ENCODE results near the gene ZNF205. TPM values are rescaled to one million over a fixed set of nuclear protein-coding genes. Genes with fewer than 3 reads are reported as not detected.

The ZNF205 gene
- total and polyA plus RNA-seq, 2 experiments from 2014 or later = 16.6 to 29.1 TPM

DNA sequence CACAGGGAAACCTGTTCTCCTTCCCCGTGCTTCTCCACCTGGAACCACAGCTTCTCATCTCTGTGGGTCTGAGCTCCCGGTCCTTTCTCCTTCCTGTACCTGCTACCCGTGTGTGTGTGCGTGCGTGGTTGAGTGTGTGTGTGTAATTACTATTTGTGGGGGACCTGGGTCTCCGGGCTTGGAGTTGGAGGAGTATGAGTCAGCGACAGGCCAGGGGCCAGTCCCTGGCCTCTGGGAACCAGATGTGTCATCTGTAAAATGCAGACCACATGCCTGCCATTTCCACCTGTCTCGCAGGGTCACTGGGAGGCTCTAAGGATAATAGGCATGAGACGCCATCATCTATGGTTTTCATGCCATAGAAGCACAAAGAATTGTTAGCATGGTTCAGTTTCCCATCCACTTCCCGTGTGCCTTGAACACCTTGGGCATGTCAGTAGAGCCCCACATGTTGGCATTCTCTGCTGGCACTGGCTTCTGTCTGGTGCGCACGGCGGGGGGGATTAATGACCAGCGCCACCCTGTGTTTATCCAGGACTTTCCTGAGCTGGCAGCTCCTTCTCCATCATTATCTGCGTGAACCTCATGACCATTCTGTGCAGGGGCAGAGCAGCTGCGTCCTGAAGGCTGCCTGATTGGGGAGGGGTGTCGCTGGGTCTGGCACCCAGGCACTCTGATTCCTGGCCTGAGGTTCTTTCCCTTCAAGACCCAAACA lies 1.5 kb downstream of the ZNF205 start:
- H3K9me2 ChIP-seq (ENCODE audit: insufficient read depth) = no peaks in the 10 kb centered on the region
- peak overlapping the region; percentile 99 for H3K4me3 ChIP-seq
- no peak overlapping the region for H2AFZ ChIP-seq
- TF ChIP-seq, protein P1, sequence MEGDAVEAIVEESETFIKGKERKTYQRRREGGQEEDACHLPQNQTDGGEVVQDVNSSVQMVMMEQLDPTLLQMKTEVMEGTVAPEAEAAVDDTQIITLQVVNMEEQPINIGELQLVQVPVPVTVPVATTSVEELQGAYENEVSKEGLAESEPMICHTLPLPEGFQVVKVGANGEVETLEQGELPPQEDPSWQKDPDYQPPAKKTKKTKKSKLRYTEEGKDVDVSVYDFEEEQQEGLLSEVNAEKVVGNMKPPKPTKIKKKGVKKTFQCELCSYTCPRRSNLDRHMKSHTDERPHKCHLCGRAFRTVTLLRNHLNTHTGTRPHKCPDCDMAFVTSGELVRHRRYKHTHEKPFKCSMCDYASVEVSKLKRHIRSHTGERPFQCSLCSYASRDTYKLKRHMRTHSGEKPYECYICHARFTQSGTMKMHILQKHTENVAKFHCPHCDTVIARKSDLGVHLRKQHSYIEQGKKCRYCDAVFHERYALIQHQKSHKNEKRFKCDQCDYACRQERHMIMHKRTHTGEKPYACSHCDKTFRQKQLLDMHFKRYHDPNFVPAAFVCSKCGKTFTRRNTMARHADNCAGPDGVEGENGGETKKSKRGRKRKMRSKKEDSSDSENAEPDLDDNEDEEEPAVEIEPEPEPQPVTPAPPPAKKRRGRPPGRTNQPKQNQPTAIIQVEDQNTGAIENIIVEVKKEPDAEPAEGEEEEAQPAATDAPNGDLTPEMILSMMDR (conservative IDR thresholded peaks at IDR 0.05; ENCODE audit: low read depth in 2 of 2) = peak in 1 of 2 experiments; percentile 23; a peak in 2 of 4 replicates
- TF ChIP-seq ZNF331 (CRISPR knock-in tag; IDR thresholded peaks at IDR 0.05; ENCODE audit: low read depth) (no peak), CREB1 (CRISPR knock-in tag; IDR thresholded peaks at IDR 0.05; ENCODE audit: low read depth) (no peak)
- TF ChIP-seq, protein P2, sequence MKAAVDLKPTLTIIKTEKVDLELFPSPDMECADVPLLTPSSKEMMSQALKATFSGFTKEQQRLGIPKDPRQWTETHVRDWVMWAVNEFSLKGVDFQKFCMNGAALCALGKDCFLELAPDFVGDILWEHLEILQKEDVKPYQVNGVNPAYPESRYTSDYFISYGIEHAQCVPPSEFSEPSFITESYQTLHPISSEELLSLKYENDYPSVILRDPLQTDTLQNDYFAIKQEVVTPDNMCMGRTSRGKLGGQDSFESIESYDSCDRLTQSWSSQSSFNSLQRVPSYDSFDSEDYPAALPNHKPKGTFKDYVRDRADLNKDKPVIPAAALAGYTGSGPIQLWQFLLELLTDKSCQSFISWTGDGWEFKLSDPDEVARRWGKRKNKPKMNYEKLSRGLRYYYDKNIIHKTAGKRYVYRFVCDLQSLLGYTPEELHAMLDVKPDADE (IDR thresholded peaks at IDR 0.05) = no peak
- Mint-ChIP-seq H3K36me3 (ENCODE audit: low read depth) (peaks cover 26% of the 10 kb centered on the region), H3K9me3 (no peaks in the 10 kb centered on the region), H3K4me1 (peaks cover 19% of the 10 kb centered on the region), H3K27ac (no peak overlapping the region; the same call in 1 of the 2 replicates), H3K27me3 (ENCODE audit: insufficient read depth, low read depth, poor library complexity) (peaks cover 8% of the 10 kb centered on the region), H3K4me3 (peak overlapping the region; percentile 92)
- H3K4me2 ChIP-seq = peak overlapping the region; percentile 100; the same call in 1 of the 2 replicates
- H4K20me1 ChIP-seq (replicated peaks; ENCODE audit: insufficient read depth) = no peaks in the 10 kb centered on the region
- ATAC-seq (no peak), DNase-seq (ENCODE audit: low spot score) (no peak)
- H3K27me3 ChIP-seq (ENCODE audit: insufficient read depth) = no peaks in the 10 kb centered on the region
- H3K4me1 ChIP-seq (ENCODE audit: insufficient read depth) = peaks cover 16% of the 10 kb centered on the region; the same call in 1 of the 2 replicates
- peaks cover 22% of the 10 kb centered on the region for H3K79me2 ChIP-seq (replicated peaks; ENCODE audit: insufficient read depth)
- H3F3A ChIP-seq (replicated peaks; ENCODE audit: low read depth) = peaks cover 9% of the 10 kb centered on the region; the same call in 1 of the 2 replicates
- H3K27ac ChIP-seq (ENCODE audit: low read depth) = no peak overlapping the region
- H3K36me3 ChIP-seq (ENCODE audit: insufficient read depth) = peaks cover 9% of the 10 kb centered on the region; the same call in 1 of the 2 replicates

DNA sequence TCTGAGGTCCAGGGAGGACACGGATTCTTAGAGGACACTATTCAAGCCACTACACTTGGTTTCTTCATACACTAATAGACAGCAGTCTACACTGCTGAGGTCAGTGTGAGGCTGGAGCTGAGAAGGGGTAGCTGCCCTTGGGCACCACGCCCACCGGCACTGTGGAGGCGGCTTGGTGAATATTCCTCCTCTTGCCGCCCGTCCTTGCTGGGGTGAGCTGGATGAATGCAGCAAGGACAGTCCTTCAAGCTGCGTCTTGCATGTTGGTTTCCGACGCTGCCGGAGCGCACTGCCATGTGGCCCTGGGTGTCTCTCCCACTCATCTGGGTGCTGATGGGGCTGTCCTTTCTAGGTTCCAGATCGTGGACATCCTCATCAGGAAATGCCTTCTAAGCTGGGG lies 2.6 kb downstream of the ZNF205 start:
- H3K27me3 ChIP-seq (ENCODE audit: insufficient read depth) = no peaks in the 10 kb centered on the region
- peaks cover 9% of the 10 kb centered on the region; the same call in 1 of the 2 replicates for H3K36me3 ChIP-seq (ENCODE audit: insufficient read depth)
- H3K27ac ChIP-seq (ENCODE audit: low read depth) = no peak overlapping the region
- peaks cover 10% of the 10 kb centered on the region for H3K27me3 Mint-ChIP-seq (ENCODE audit: insufficient read depth, low read depth, poor library complexity)
- peak overlapping the region; percentile 49; the same call in 1 of the 3 replicates for H3K4me3 Mint-ChIP-seq
- H2AFZ ChIP-seq = no peak overlapping the region
- H3K27ac Mint-ChIP-seq = no peak overlapping the region
- H3K79me2 ChIP-seq (replicated peaks; ENCODE audit: insufficient read depth) = peaks cover 22% of the 10 kb centered on the region
- H3K9me3 Mint-ChIP-seq = no peaks in the 10 kb centered on the region
- peaks cover 16% of the 10 kb centered on the region for H3K4me1 Mint-ChIP-seq
- H3K4me2 ChIP-seq = no peak overlapping the region
- H3K9me2 ChIP-seq (ENCODE audit: insufficient read depth) = no peaks in the 10 kb centered on the region
- H3K4me1 ChIP-seq (ENCODE audit: insufficient read depth) = peaks cover 16% of the 10 kb centered on the region; the same call in 1 of the 2 replicates
- H3K36me3 Mint-ChIP-seq (ENCODE audit: low read depth) = peaks cover 32% of the 10 kb centered on the region
- ATAC-seq = no peak
- H3K4me3 ChIP-seq = no peak overlapping the region
- no peaks in the 10 kb centered on the region for H4K20me1 ChIP-seq (replicated peaks; ENCODE audit: insufficient read depth)
- no peak for DNase-seq (ENCODE audit: low spot score)
- H3F3A ChIP-seq (replicated peaks; ENCODE audit: low read depth) = peaks cover 7% of the 10 kb centered on the region; the same call in 1 of the 2 replicates
- no peak for TF ChIP-seq NANOG (IDR thresholded peaks at IDR 0.05; ENCODE audit: borderline replicate concordance)
- no peak for TF ChIP-seq STAT1 (IDR thresholded peaks at IDR 0.05; ENCODE audit: unreplicated experiment)
- TF ChIP-seq, protein P3, sequence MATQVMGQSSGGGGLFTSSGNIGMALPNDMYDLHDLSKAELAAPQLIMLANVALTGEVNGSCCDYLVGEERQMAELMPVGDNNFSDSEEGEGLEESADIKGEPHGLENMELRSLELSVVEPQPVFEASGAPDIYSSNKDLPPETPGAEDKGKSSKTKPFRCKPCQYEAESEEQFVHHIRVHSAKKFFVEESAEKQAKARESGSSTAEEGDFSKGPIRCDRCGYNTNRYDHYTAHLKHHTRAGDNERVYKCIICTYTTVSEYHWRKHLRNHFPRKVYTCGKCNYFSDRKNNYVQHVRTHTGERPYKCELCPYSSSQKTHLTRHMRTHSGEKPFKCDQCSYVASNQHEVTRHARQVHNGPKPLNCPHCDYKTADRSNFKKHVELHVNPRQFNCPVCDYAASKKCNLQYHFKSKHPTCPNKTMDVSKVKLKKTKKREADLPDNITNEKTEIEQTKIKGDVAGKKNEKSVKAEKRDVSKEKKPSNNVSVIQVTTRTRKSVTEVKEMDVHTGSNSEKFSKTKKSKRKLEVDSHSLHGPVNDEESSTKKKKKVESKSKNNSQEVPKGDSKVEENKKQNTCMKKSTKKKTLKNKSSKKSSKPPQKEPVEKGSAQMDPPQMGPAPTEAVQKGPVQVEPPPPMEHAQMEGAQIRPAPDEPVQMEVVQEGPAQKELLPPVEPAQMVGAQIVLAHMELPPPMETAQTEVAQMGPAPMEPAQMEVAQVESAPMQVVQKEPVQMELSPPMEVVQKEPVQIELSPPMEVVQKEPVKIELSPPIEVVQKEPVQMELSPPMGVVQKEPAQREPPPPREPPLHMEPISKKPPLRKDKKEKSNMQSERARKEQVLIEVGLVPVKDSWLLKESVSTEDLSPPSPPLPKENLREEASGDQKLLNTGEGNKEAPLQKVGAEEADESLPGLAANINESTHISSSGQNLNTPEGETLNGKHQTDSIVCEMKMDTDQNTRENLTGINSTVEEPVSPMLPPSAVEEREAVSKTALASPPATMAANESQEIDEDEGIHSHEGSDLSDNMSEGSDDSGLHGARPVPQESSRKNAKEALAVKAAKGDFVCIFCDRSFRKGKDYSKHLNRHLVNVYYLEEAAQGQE (IDR thresholded peaks at IDR 0.05; ENCODE audit: unreplicated experiment) = no peak
- TF ChIP-seq ZNF331 (CRISPR knock-in tag; IDR thresholded peaks at IDR 0.05; ENCODE audit: low read depth) = no peak
- TF ChIP-seq EZH2phosphoT487 (IDR thresholded peaks at IDR 0.05; ENCODE audit: unreplicated experiment) = no peak
